Activated naive CD4-positive, alpha-beta T cell treated with anti-CD3 and anti-CD28 coated beads for 36 hours (primary cell): ENCODE measurements around the gene PTPRCAP. TPM values are rescaled to one million over a fixed set of nuclear protein-coding genes. Genes with fewer than 3 reads are reported as not detected.

Source experiments
- total RNA-seq, 2 experiments: library from RNA; stranded (reverse); gene quantifications; one replicate each; pipeline ENCODE4 v1.2.3, GENCODE V29; 2021

The PTPRCAP gene
- total RNA-seq, 2 experiments from 2014 or later = 56.8 to 62.4 TPM

Other genes starting within 250 kb of the PTPRCAP start
- gene GRK2, start 171.2 kb downstream of the PTPRCAP start, total RNA-seq = 100 to 1,000 TPM; 293 to 295 TPM
- 10 to 100 TPM; 56.2 to 61.9 TPM for gene ANKRD13D, start 148.4 kb downstream of the PTPRCAP start, total RNA-seq
- 1 to 10 TPM; 4.1 to 5.4 TPM for gene SSH3, start 134.2 kb downstream of the PTPRCAP start, total RNA-seq
- gene POLD4, start 84.1 kb downstream of the PTPRCAP start, total RNA-seq = 10 to 100 TPM; 40.7 to 42.0 TPM
- gene CLCF1, start 64.1 kb downstream of the PTPRCAP start, total RNA-seq = not detected
- 10 to 100 TPM; 29.5 to 30.7 TPM for gene RAD9A, start 45.7 kb downstream of the PTPRCAP start, total RNA-seq
- 100 to 1,000 TPM; 202 to 204 TPM for gene PPP1CA, start 35.8 kb downstream of the PTPRCAP start, total RNA-seq
- 10 to 100 TPM; 73.7 to 81.4 TPM for gene TBC1D10C, start 33.6 kb downstream of the PTPRCAP start, total RNA-seq
- gene CARNS1, start 22.0 kb downstream of the PTPRCAP start, total RNA-seq = 1 to 10 TPM in 1 of 2 experiments, under 1 TPM in 1; 0.91 to 2.0 TPM
- 10 to 100 TPM; 50.7 to 51.2 TPM for gene RPS6KB2, start 9.2 kb downstream of the PTPRCAP start, total RNA-seq
- 100 to 1,000 TPM; 298 to 305 TPM for gene CORO1B, start 5.8 kb upstream of the PTPRCAP start, total RNA-seq
- not detected for gene GPR152, start 15.0 kb upstream of the PTPRCAP start, total RNA-seq
- 1 to 10 TPM; 1.4 to 2.3 TPM for gene CABP4, start 17.7 kb upstream of the PTPRCAP start, total RNA-seq
- gene TMEM134, start 31.6 kb upstream of the PTPRCAP start, total RNA-seq = 10 to 100 TPM; 52.6 to 56.1 TPM
- gene AIP, start 45.3 kb upstream of the PTPRCAP start, total RNA-seq = 100 to 1,000 TPM; 163 to 166 TPM
- 100 to 1,000 TPM; 112 to 127 TPM for gene PITPNM1, start 67.7 kb upstream of the PTPRCAP start, total RNA-seq
- 10 to 100 TPM; 53.7 to 55.1 TPM for gene CDK2AP2, start 70.5 kb upstream of the PTPRCAP start, total RNA-seq
- not detected for gene CABP2, start 85.8 kb upstream of the PTPRCAP start, total RNA-seq
- 100 to 1,000 TPM; 398 to 403 TPM for gene GSTP1, start 146.1 kb upstream of the PTPRCAP start, total RNA-seq
- gene NDUFV1, start 169.3 kb upstream of the PTPRCAP start, total RNA-seq = 100 to 1,000 TPM; 347 to 356 TPM
- gene NUDT8, start 192.3 kb upstream of the PTPRCAP start, total RNA-seq = 10 to 100 TPM; 29.7 to 30.4 TPM
- not detected for gene TBX10, start 202.1 kb upstream of the PTPRCAP start, total RNA-seq
- not detected for gene ACY3, start 213.0 kb upstream of the PTPRCAP start, total RNA-seq
- not detected for gene ALDH3B2, start 236.9 kb upstream of the PTPRCAP start, total RNA-seq